HCT116 (cell line): ENCODE data around the gene ABCB1.

Source experiments
- POLR2A ChIP-seq: IDR thresholded peaks from 2 replicates; pipeline ENCODE4 v1.7.0; 2011; ENCODE audit warnings: borderline replicate concordance; ENCODE audit not compliant: insufficient read depth, insufficient read length; ENCODE audit errors: extremely low read depth
- POLR2AphosphoS5 ChIP-seq: IDR thresholded peaks from 2 replicates; pipeline ENCODE4 v1.6.1; 2011; ENCODE audit warnings: mild to moderate bottlenecking, low read depth, low read length, moderate library complexity

DNA sequence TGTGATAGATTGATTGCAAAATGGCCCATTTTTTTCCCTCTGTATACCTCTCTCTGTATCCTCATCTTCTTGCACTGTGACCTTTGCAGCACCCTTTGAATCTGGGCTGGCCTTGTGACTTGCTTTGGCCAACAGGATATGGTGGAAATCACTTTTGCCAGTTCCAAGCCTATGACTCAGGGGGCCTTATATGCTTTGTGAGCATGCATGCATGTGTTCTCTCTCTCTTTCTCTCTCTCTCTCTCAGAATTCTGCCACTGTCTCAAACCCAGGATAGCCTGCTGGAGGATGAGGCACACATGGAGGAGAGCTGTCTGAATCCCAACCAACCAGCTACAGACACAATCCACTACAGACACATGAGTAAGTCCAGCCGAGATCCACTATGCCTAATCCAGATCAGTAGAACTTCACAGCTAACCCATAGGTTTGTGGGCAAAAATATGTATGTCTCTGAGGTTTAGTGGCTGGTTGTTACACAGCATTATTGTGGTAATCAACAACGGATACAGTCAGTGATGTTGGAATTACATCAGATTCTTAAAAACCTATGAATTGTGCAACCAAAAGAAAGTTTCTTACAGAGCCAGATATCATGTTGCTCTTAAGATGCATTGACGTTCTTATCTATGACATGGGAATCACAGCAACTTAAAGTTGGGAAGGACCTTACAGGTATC, 83.4 kb downstream of the ABCB1 start:
- TF ChIP-seq POLR2AphosphoS5 (no peak), POLR2A (no peak)
